ENCODE data around the gene TREM1. TPM values are rescaled to one million over a fixed set of nuclear protein-coding genes. Genes with fewer than 3 reads are reported as not detected.

The TREM1 gene
- total RNA-seq, 2 experiments from 2014 or later: 0.19 to 0.51 TPM

GRCh38 chr6:41332842-41333736 lies 46.6 kb upstream of the TREM1 start:
- DNase-seq (ENCODE audit: low spot score): no peak

GRCh38 chr6:41332241-41332640 lies 45.8 kb upstream of the TREM1 start:
- CTCF ChIA-PET (ENCODE audit: unreplicated experiment): no interaction called here
- Histone ChIP-seq H3K9me2 (ENCODE audit: insufficient read depth, low read length) (no peaks in the 10 kb centered on the region), H3K4me1 (ENCODE audit: insufficient read depth, low read length, poor library complexity, severe bottlenecking) (peaks cover 14% of the 10 kb centered on the region), H3K27ac (ENCODE audit: low read depth, low read length, poor library complexity, severe bottlenecking) (no peak overlapping the region), H3K4me3 (ENCODE audit: low read depth, low read length, poor library complexity, severe bottlenecking) (no peak overlapping the region), H3K36me3 (ENCODE audit: insufficient read depth, low read length) (no peaks in the 10 kb centered on the region), H3K9me3 (ENCODE audit: low read length) (no peaks in the 10 kb centered on the region), H2AFZ (ENCODE audit: low read length) (no peak overlapping the region), H4K20me1 (ENCODE audit: insufficient read depth, low read length) (no peaks in the 10 kb centered on the region), H3K4me2 (ENCODE audit: low read length) (no peak overlapping the region), H3K79me2 (ENCODE audit: insufficient read depth, low read depth, low read length) (no peaks in the 10 kb centered on the region)
- no peak for DNase-seq (ENCODE audit: low spot score)
- intact Hi-C loops (cut with micrococcal nuclease; ENCODE audit: unreplicated experiment): no loop called here
- no TSS peak for BruUV-seq (replicated peaks)
- POLR2A ChIA-PET: interaction anchor here (1.3 kb wide), 1 partner anchor 21 kb away, joined by 3 read pairs; no protein-coding TSS in a partner anchor
- TF ChIP-seq EZH2phosphoT487 (IDR thresholded peaks at IDR 0.05; ENCODE audit: borderline replicate concordance, low read depth, low read length): no peak
- no peak for TF ChIP-seq CTCF (conservative IDR thresholded peaks at IDR 0.05; ENCODE audit: low read length)

More at GRCh38 chr6:41332842-41333736, 46.6 kb upstream of the TREM1 start:
- ChIA-PET CTCF (ENCODE audit: unreplicated experiment) (interaction anchor here (0.6 kb wide), 1 partner anchor 1749 kb away, joined by 3 read pairs; no protein-coding TSS in a partner anchor), POLR2A (interaction anchor here (0.6 to 1.3 kb wide), 3 partner anchors 20 to 215 kb away, joined by 3 to 7 read pairs (median 3); no protein-coding TSS in a partner anchor)
- intact Hi-C loops (cut with micrococcal nuclease; ENCODE audit: unreplicated experiment): no loop called here
- H3K9me2 ChIP-seq (ENCODE audit: insufficient read depth, low read length): no peaks in the 10 kb centered on the region
- TF ChIP-seq CTCF (conservative IDR thresholded peaks at IDR 0.05; ENCODE audit: low read length) (no peak), EZH2phosphoT487 (IDR thresholded peaks at IDR 0.05; ENCODE audit: borderline replicate concordance, low read depth, low read length) (no peak)
- no peak overlapping the region for H3K4me2 ChIP-seq (ENCODE audit: low read length)
- no TSS peak for BruUV-seq (replicated peaks)
- H3K4me3 ChIP-seq (ENCODE audit: low read depth, low read length, poor library complexity, severe bottlenecking): no peak overlapping the region
- peaks cover 14% of the 10 kb centered on the region for H3K4me1 ChIP-seq (ENCODE audit: insufficient read depth, low read length, poor library complexity, severe bottlenecking)
- no peaks in the 10 kb centered on the region for H3K79me2 ChIP-seq (ENCODE audit: insufficient read depth, low read depth, low read length)
- H3K9me3 ChIP-seq (ENCODE audit: low read length): no peaks in the 10 kb centered on the region
- no peaks in the 10 kb centered on the region for H4K20me1 ChIP-seq (ENCODE audit: insufficient read depth, low read length)
- no peaks in the 10 kb centered on the region for H3K36me3 ChIP-seq (ENCODE audit: insufficient read depth, low read length)
- no peak overlapping the region for H3K27ac ChIP-seq (ENCODE audit: low read depth, low read length, poor library complexity, severe bottlenecking)
- H2AFZ ChIP-seq (ENCODE audit: low read length): 0 out of 2 replicates have a peak overlapping the region, but pooled peaks have one; percentile 44
